ENCODE measurements around the gene ATRNL1. TPM values are rescaled to one million over a fixed set of nuclear protein-coding genes. Genes with fewer than 3 reads are reported as not detected.
"Not testable (repeated sequence)": the region's sequence is repeated elsewhere in the genome, so short reads cannot be mapped to it uniquely, and the experiment has no call there.

Gene ATRNL1
- total and polyA plus RNA-seq, 4 donors = 2.6 to 41.0 (median 15.1) TPM

GRCh38 chr10:115094416-115095140 lies 1.4 kb downstream of the ATRNL1 start:
- DNase-seq = no peak
- peaks cover 0 to 2% of the 10 kb centered on the region in 2 donors for H3K4me1 ChIP-seq (ENCODE audit: control insufficient read depth in 1 of 2, insufficient read depth in 2 of 2, low read length in 2 of 2)
- no peak for ATAC-seq (ENCODE audit: low FRiP score)
- 55 to 61% methylated on average over 12 of the region's 12 CpGs for WGBS, 2 donors
- no peaks in the 10 kb centered on the region for H3K36me3 ChIP-seq (ENCODE audit: control insufficient read depth in 1 of 2, insufficient read depth in 2 of 2, low read length in 1 of 2)
- intact Hi-C loops (cut with DNase I) = loop anchor here in 1 of 2 donors (5.0 kb wide), 2 partner anchors 107 to 157 kb away; partner anchors contain the start of gene TRUB1
- no peaks in the 10 kb centered on the region for H3K27me3 ChIP-seq (ENCODE audit: control insufficient read depth in 1 of 2, insufficient read depth in 2 of 2, low read length in 1 of 2)
- peak overlapping the region; percentile 86 to 97 for H3K4me3 ChIP-seq (ENCODE audit: low read length in 2 of 2)
- no peak overlapping the region for H3K27ac ChIP-seq (ENCODE audit: low read depth in 1 of 2, low read length in 2 of 2)
- no peaks in the 10 kb centered on the region for H3K9me3 ChIP-seq (ENCODE audit: control insufficient read depth, low read length)

GRCh38 chr10:115095758-115096157 lies 2.6 kb downstream of the ATRNL1 start:
- no peaks in the 10 kb centered on the region for H3K36me3 ChIP-seq (ENCODE audit: control insufficient read depth in 1 of 2, insufficient read depth in 2 of 2, low read length in 1 of 2)
- WGBS, 2 donors = 75 to 88% methylated on average over 2 of the region's 2 CpGs
- peaks cover 0 to 2% of the 10 kb centered on the region in 2 donors for H3K4me1 ChIP-seq (ENCODE audit: control insufficient read depth in 1 of 2, insufficient read depth in 2 of 2, low read length in 2 of 2)
- H3K27ac ChIP-seq (ENCODE audit: low read depth in 1 of 2, low read length in 2 of 2) = no peak overlapping the region
- H3K4me3 ChIP-seq (ENCODE audit: low read length in 2 of 2) = no peak overlapping the region
- no peaks in the 10 kb centered on the region for H3K9me3 ChIP-seq (ENCODE audit: control insufficient read depth, low read length)
- no peaks in the 10 kb centered on the region for H3K27me3 ChIP-seq (ENCODE audit: control insufficient read depth in 1 of 2, insufficient read depth in 2 of 2, low read length in 1 of 2)
- intact Hi-C loops (cut with DNase I) = no loop called here
- DNase-seq = no peak
- no peak for ATAC-seq (ENCODE audit: low FRiP score)

GRCh38 chr10:115103700-115104099 lies 10.5 kb downstream of the ATRNL1 start:
- WGBS, 2 donors = 56 to 58% methylated on average over 1 of the region's 1 CpG
- Histone ChIP-seq H3K9me3 (ENCODE audit: control insufficient read depth, low read length) (no peaks in the 10 kb centered on the region), H3K27ac (ENCODE audit: low read depth in 1 of 2, low read length in 2 of 2) (no peak overlapping the region), H3K36me3 (ENCODE audit: control insufficient read depth in 1 of 2, insufficient read depth in 2 of 2, low read length in 1 of 2) (no peaks in the 10 kb centered on the region), H3K4me1 (ENCODE audit: control insufficient read depth in 1 of 2, insufficient read depth in 2 of 2, low read length in 2 of 2) (no peaks in the 10 kb centered on the region), H3K27me3 (ENCODE audit: control insufficient read depth in 1 of 2, insufficient read depth in 2 of 2, low read length in 1 of 2) (no peaks in the 10 kb centered on the region), H3K4me3 (ENCODE audit: low read length in 2 of 2) (no peak overlapping the region)
- DNase-seq = no peak
- no peak for ATAC-seq (ENCODE audit: low FRiP score)
- intact Hi-C loops (cut with DNase I) = no loop called here

GRCh38 chr10:115105411-115105810 lies 12.2 kb downstream of the ATRNL1 start:
- H3K27ac ChIP-seq (ENCODE audit: low read depth in 1 of 2, low read length in 2 of 2); DNase-seq; H3K4me3 ChIP-seq (ENCODE audit: low read length in 2 of 2); H3K27me3 ChIP-seq (ENCODE audit: control insufficient read depth in 1 of 2, insufficient read depth in 2 of 2, low read length in 1 of 2); H3K9me3 ChIP-seq (ENCODE audit: control insufficient read depth, low read length); ATAC-seq (ENCODE audit: low FRiP score); H3K36me3 ChIP-seq (ENCODE audit: control insufficient read depth in 1 of 2, insufficient read depth in 2 of 2, low read length in 1 of 2); H3K4me1 ChIP-seq (ENCODE audit: control insufficient read depth in 1 of 2, insufficient read depth in 2 of 2, low read length in 2 of 2); intact Hi-C loops (cut with DNase I): not testable (repeated sequence)
- WGBS, 2 donors = 94 to 95% methylated on average over 5 of the region's 5 CpGs

- H3K27me3 ChIP-seq (ENCODE audit: control insufficient read depth in 1 of 2, insufficient read depth in 2 of 2, low read length in 1 of 2) = no peaks in the 10 kb centered on the region
- H3K4me1 ChIP-seq (ENCODE audit: control insufficient read depth in 1 of 2, insufficient read depth in 2 of 2, low read length in 2 of 2) = no peaks in the 10 kb centered on the region
- 95 to 97% methylated on average over 3 of the region's 3 CpGs for WGBS, 2 donors
- intact Hi-C loops (cut with DNase I) = no loop called here
- H3K36me3 ChIP-seq (ENCODE audit: control insufficient read depth in 1 of 2, insufficient read depth in 2 of 2, low read length in 1 of 2) = no peaks in the 10 kb centered on the region
- H3K4me3 ChIP-seq (ENCODE audit: low read length in 2 of 2) = no peak overlapping the region
- DNase-seq (no peak), ATAC-seq (ENCODE audit: low FRiP score) (no peak)
- H3K9me3 ChIP-seq (ENCODE audit: control insufficient read depth, low read length) = no peaks in the 10 kb centered on the region
- no peak overlapping the region for H3K27ac ChIP-seq (ENCODE audit: low read depth in 1 of 2, low read length in 2 of 2)
Observed at GRCh38 chr10:115107830-115108229, 14.7 kb downstream of the ATRNL1 start.

GRCh38 chr10:115117301-115117700 lies 24.1 kb downstream of the ATRNL1 start:
- no peak for ATAC-seq (ENCODE audit: low FRiP score)
- Histone ChIP-seq H3K36me3 (ENCODE audit: control insufficient read depth in 1 of 2, insufficient read depth in 2 of 2, low read length in 1 of 2) (no peaks in the 10 kb centered on the region), H3K27ac (ENCODE audit: low read depth in 1 of 2, low read length in 2 of 2) (no peak overlapping the region), H3K9me3 (ENCODE audit: control insufficient read depth, low read length) (no peaks in the 10 kb centered on the region), H3K4me1 (ENCODE audit: control insufficient read depth in 1 of 2, insufficient read depth in 2 of 2, low read length in 2 of 2) (peaks cover 0 to 3% of the 10 kb centered on the region in 2 donors), H3K27me3 (ENCODE audit: control insufficient read depth in 1 of 2, insufficient read depth in 2 of 2, low read length in 1 of 2) (no peaks in the 10 kb centered on the region), H3K4me3 (ENCODE audit: low read length in 2 of 2) (no peak overlapping the region)
- DNase-seq = no peak
- intact Hi-C loops (cut with DNase I) = no loop called here
- 64 to 66% methylated on average over 3 of the region's 3 CpGs for WGBS, 2 donors

- no peak for ATAC-seq (ENCODE audit: low FRiP score)
- intact Hi-C loops (cut with DNase I) = no loop called here
- H3K27me3 ChIP-seq (ENCODE audit: control insufficient read depth in 1 of 2, insufficient read depth in 2 of 2, low read length in 1 of 2) = no peaks in the 10 kb centered on the region
Observed at GRCh38 chr10:115118346-115118745, 25.2 kb downstream of the ATRNL1 start.

GRCh38 chr10:115125505-115125904 lies 32.3 kb downstream of the ATRNL1 start:
- ATAC-seq (ENCODE audit: low FRiP score) = no peak
- 67 to 72% methylated on average over 4 of the region's 4 CpGs for WGBS, 2 donors
- no peak for DNase-seq

More at GRCh38 chr10:115118346-115118745, 25.2 kb downstream of the ATRNL1 start:
- H3K4me3 ChIP-seq (ENCODE audit: low read length in 2 of 2) = no peak overlapping the region
- H3K36me3 ChIP-seq (ENCODE audit: control insufficient read depth in 1 of 2, insufficient read depth in 2 of 2, low read length in 1 of 2) = no peaks in the 10 kb centered on the region
- 29 to 41% methylated on average over 1 of the region's 1 CpG for WGBS, 2 donors
- peaks cover 0 to 3% of the 10 kb centered on the region in 2 donors for H3K4me1 ChIP-seq (ENCODE audit: control insufficient read depth in 1 of 2, insufficient read depth in 2 of 2, low read length in 2 of 2)
- no peak for DNase-seq
- H3K9me3 ChIP-seq (ENCODE audit: control insufficient read depth, low read length) = no peaks in the 10 kb centered on the region
- H3K27ac ChIP-seq (ENCODE audit: low read depth in 1 of 2, low read length in 2 of 2) = no peak overlapping the region

GRCh38 chr10:115129752-115130151 lies 36.6 kb downstream of the ATRNL1 start:
- Histone ChIP-seq H3K9me3 (ENCODE audit: control insufficient read depth, low read length) (no peaks in the 10 kb centered on the region), H3K4me1 (ENCODE audit: control insufficient read depth in 1 of 2, insufficient read depth in 2 of 2, low read length in 2 of 2) (no peaks in the 10 kb centered on the region), H3K27ac (ENCODE audit: low read depth in 1 of 2, low read length in 2 of 2) (no peak overlapping the region), H3K36me3 (ENCODE audit: control insufficient read depth in 1 of 2, insufficient read depth in 2 of 2, low read length in 1 of 2) (no peaks in the 10 kb centered on the region), H3K4me3 (ENCODE audit: low read length in 2 of 2) (no peak overlapping the region), H3K27me3 (ENCODE audit: control insufficient read depth in 1 of 2, insufficient read depth in 2 of 2, low read length in 1 of 2) (no peaks in the 10 kb centered on the region)
- intact Hi-C loops (cut with DNase I) = loop anchor here (2.0 to 10.0 kb wide), 3 partner anchors 252 to 655 kb away; no protein-coding TSS in a partner anchor
- ATAC-seq (ENCODE audit: low FRiP score) = no peak
- DNase-seq = no peak

More at GRCh38 chr10:115125505-115125904, 32.3 kb downstream of the ATRNL1 start:
- Histone ChIP-seq H3K9me3 (ENCODE audit: control insufficient read depth, low read length) (no peaks in the 10 kb centered on the region), H3K36me3 (ENCODE audit: control insufficient read depth in 1 of 2, insufficient read depth in 2 of 2, low read length in 1 of 2) (no peaks in the 10 kb centered on the region), H3K4me3 (ENCODE audit: low read length in 2 of 2) (no peak overlapping the region), H3K4me1 (ENCODE audit: control insufficient read depth in 1 of 2, insufficient read depth in 2 of 2, low read length in 2 of 2) (no peaks in the 10 kb centered on the region), H3K27ac (ENCODE audit: low read depth in 1 of 2, low read length in 2 of 2) (no peak overlapping the region), H3K27me3 (ENCODE audit: control insufficient read depth in 1 of 2, insufficient read depth in 2 of 2, low read length in 1 of 2) (no peaks in the 10 kb centered on the region)
- intact Hi-C loops (cut with DNase I) = loop anchor here in 1 of 2 donors (5.0 to 10.0 kb wide), 2 partner anchors 248 to 651 kb away; no protein-coding TSS in a partner anchor

Data from aorta (tissue), 5 donors.